Mammary epithelial cell (primary cell): Measurements from ENCODE around the gene ZNG1A.
"Not testable (repeated sequence)": the region's sequence is repeated elsewhere in the genome, so short reads cannot be mapped to it uniquely, and the experiment has no call there.

Experiments used
- EZH2 ChIP-seq: IDR thresholded peaks from 2 replicates; pipeline ENCODE4 v1.6.1; 2012; ENCODE audit warnings: low read length, inconsistent platforms, borderline replicate concordance
- TF ChIP-seq, protein P1 (sequence below), 2 donors: IDR thresholded peaks in 1 of 2; conservative IDR thresholded peaks in 1 of 2; 2 replicates each; pipeline ENCODE4 v1.5.1; 2011 to 2012; ENCODE audit warnings: inconsistent platforms in 2 of 2, low read length in 2 of 2, mild to moderate bottlenecking in 2 of 2, control low read depth in 1 of 2, low read depth in 1 of 2; ENCODE audit not compliant: insufficient read depth in 1 of 2; ENCODE audit errors: extremely low read depth in 1 of 2

DNA sequence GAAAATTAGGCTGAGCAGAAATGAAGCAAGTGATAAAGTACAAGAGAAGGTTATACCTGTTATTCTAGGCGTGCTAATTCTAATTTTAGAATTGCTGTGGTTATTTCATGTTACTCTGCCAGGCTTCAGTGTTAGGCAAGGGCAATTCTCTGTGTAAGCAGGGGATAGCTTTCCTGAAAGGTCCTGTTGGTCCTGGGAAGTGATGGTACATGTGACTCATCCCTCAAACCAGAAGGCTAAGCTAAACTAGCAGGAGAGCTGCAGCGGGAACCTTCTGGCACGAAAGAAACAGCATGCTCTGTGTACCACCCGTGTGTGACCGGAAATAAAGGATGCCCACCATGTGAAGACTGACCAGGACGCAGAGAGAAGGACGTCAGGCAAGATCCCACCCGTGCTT lies 69.3 kb downstream of the ZNG1A start:
- TF ChIP-seq, protein P1, sequence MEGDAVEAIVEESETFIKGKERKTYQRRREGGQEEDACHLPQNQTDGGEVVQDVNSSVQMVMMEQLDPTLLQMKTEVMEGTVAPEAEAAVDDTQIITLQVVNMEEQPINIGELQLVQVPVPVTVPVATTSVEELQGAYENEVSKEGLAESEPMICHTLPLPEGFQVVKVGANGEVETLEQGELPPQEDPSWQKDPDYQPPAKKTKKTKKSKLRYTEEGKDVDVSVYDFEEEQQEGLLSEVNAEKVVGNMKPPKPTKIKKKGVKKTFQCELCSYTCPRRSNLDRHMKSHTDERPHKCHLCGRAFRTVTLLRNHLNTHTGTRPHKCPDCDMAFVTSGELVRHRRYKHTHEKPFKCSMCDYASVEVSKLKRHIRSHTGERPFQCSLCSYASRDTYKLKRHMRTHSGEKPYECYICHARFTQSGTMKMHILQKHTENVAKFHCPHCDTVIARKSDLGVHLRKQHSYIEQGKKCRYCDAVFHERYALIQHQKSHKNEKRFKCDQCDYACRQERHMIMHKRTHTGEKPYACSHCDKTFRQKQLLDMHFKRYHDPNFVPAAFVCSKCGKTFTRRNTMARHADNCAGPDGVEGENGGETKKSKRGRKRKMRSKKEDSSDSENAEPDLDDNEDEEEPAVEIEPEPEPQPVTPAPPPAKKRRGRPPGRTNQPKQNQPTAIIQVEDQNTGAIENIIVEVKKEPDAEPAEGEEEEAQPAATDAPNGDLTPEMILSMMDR (conservative IDR thresholded peaks at IDR 0.05 in 1 of 2, IDR thresholded peaks at IDR 0.05 in 1 of 2; ENCODE audit: extremely low read depth in 1 of 2, insufficient read depth in 1 of 2, low read depth in 1 of 2, low read length in 2 of 2): not testable (repeated sequence)
- TF ChIP-seq EZH2: not testable (repeated sequence)
